ENCODE results near the gene COL5A1. TPM values are rescaled to one million over a fixed set of nuclear protein-coding genes. Genes with fewer than 3 reads are reported as not detected.

Gene COL5A1
- total RNA-seq, 4 donors from 2014 or later: 7.1 to 69.3 (median 16.1) TPM

- Histone ChIP-seq H3K9me3 (no peaks in the 10 kb centered on the region), H3K4me3 (no peak overlapping the region), H3K36me3 (no peaks in the 10 kb centered on the region), H3K27me3 (no peaks in the 10 kb centered on the region), H3K4me1 (peaks cover 13 to 34% (median 24%) of the 10 kb centered on the region in 4 donors), H3K27ac (no peak overlapping the region)
- in situ Hi-C loops (cut with MboI; ENCODE audit: low pct_ligation_motif_present in 1 of 4, low pct_unique_long_range_greater_than_20kb in 1 of 4, low sequenced_read_pairs in 3 of 4): no loop called here
- intact Hi-C loops (cut with DNase I; ENCODE audit: low total_unique reads): no loop called here
- 76 to 94% methylated on average over 3 to 10 of the region's 10 CpGs for WGBS, 2 donors (ENCODE audit: low coverage in 1 of 2)
- TF ChIP-seq POLR2AphosphoS5 (IDR thresholded peaks at IDR 0.05) (no peak), CTCF (IDR thresholded peaks at IDR 0.05) (no peak), EP300 (IDR thresholded peaks at IDR 0.05; ENCODE audit: low read depth) (no peak), POLR2A (IDR thresholded peaks at IDR 0.05) (no peak)
- no peak for DNase-seq
These were observed 9.8 kb downstream of the COL5A1 start for GRCh38 chr9:134651226-134651905.

DNA sequence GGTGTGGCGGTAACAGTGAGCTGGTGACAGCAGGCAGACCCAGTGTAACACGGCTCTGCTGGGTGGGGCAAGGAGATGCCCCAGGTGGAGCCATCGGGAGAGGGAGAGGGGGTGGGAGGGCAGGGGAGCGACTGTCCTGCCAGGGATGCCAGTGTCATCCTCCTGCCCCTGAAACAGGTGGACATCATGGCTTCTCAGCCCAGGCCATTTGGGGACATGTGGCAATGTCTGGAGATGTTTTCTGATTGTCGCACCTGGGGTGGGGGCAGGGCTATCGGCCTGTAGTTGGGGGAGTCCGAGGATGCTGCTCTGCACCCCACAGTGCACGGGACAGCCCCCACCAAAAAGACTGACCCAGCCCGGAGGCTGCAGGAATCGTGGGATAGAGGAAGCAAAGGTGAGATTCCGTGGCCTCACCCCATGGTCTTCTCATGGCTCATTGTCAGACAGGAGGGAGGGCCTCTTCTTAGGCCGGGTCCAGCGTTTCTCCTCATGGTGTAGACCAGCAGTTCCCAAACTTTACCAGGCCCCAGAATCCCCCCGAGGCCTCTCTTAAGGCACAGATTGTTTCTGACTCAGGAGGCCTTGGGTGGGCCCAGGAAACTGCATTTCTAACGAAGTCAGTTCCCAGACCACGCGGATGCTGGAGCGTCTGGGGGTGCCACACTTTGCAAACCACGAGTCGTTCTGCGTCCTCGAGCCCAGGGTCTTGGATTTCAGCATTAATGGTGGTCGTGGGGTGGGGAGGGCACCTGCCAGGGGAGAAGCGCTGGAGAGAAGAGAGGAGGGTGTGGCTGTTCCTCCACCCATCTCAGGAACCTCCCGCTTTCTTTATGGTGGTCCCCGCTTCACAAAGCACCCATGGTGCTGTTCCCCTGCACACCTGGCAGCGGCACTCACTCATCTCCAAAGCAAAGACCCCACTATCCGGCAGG is 11.0 kb downstream of the COL5A1 start:
- in situ Hi-C loops (cut with MboI; ENCODE audit: low pct_ligation_motif_present in 1 of 4, low pct_unique_long_range_greater_than_20kb in 1 of 4, low sequenced_read_pairs in 3 of 4): no loop called here
- Histone ChIP-seq H3K27me3 (no peaks in the 10 kb centered on the region), H3K4me3 (no peak overlapping the region), H3K36me3 (no peaks in the 10 kb centered on the region), H3K27ac (no peak overlapping the region), H3K9me3 (no peaks in the 10 kb centered on the region), H3K4me1 (peaks cover 5 to 22% (median 15%) of the 10 kb centered on the region in 4 donors)
- WGBS, 2 donors (ENCODE audit: low coverage in 1 of 2): 68 to 70% methylated on average over 6 to 24 of the region's 28 CpGs
- intact Hi-C loops (cut with DNase I; ENCODE audit: low total_unique reads): no loop called here
- no peak for DNase-seq
- TF ChIP-seq POLR2AphosphoS5 (IDR thresholded peaks at IDR 0.05) (no peak), CTCF (IDR thresholded peaks at IDR 0.05) (no peak), EP300 (IDR thresholded peaks at IDR 0.05; ENCODE audit: low read depth) (no peak), POLR2A (IDR thresholded peaks at IDR 0.05) (no peak)

DNA sequence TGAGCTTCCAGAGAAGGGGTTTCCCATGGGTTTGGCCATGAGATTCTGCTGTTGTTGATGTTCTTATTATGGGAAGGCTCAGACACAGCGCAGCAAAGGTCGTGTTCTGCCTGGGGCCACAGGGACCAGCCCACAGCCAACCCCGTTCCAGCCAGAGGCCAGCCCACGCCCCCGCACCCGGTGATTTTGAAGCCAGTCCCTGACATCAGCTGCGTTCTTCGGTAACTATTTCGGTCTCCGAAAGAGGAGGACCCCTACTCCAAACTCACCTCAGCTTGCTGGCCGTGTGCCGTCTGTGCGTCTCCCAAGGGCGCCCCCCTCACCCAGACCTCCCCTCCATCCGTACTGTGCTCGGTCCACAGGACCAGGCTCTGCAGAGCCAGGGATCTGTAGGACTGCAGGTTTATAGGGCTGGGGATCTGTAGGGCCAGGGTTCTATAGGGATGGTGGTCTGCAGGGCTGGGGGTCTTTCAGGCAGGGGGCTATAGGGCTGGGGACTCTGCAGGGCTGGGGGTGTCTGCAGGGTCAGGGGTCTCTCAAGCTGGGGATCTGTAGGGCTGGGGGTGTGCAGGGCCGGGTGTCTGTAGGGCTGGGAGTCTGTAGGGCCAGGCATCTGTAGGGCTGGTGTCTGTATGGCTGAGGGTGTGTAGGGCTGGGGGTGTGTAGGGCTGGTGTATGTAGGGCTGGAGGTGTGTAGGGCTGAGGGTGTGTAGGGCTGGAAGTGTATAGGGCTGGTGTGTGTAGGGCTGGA is 11.8 kb downstream of the COL5A1 start:
- in situ Hi-C loops (cut with MboI; ENCODE audit: low pct_ligation_motif_present in 1 of 4, low pct_unique_long_range_greater_than_20kb in 1 of 4, low sequenced_read_pairs in 3 of 4): no loop called here
- no peaks in the 10 kb centered on the region for H3K9me3 ChIP-seq
- no peak for DNase-seq
- TF ChIP-seq POLR2AphosphoS5 (IDR thresholded peaks at IDR 0.05) (no peak), EP300 (IDR thresholded peaks at IDR 0.05; ENCODE audit: low read depth) (no peak), POLR2A (IDR thresholded peaks at IDR 0.05) (no peak), CTCF (IDR thresholded peaks at IDR 0.05) (no peak)
- H3K4me1 ChIP-seq: peaks cover 10 to 26% (median 18%) of the 10 kb centered on the region in 4 donors
- no peak overlapping the region for H3K4me3 ChIP-seq
- no peak overlapping the region for H3K27ac ChIP-seq
- H3K36me3 ChIP-seq: no peaks in the 10 kb centered on the region
- 73% methylated on average over 16 of the region's 17 CpGs; no CpG with 5 or more reads in 1 of the 2 donors for WGBS, 2 donors (ENCODE audit: low coverage in 1 of 2)
- intact Hi-C loops (cut with DNase I; ENCODE audit: low total_unique reads): no loop called here
- no peaks in the 10 kb centered on the region for H3K27me3 ChIP-seq

DNA sequence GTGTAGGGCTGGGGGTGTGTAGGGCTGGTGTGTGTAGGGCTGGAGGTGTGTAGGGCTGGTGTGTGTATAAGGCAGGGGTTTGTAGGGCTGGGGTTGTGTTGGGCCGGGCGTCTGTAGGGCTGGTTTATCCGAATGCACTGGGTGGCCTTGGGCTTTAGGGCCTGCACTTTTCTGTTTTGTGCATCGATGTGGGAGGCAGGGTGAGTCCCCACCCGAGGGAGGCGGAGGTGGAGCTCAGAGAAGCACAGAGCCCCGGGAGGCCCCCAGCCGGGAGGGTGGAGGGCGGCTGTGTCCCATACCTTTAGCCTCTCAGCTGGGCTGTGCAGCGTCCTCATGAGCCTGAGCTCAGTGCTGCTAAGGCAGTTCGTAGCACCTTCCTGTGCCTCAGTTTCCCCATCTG is 13.5 kb downstream of the COL5A1 start:
- in situ Hi-C loops (cut with MboI; ENCODE audit: low pct_ligation_motif_present in 1 of 4, low pct_unique_long_range_greater_than_20kb in 1 of 4, low sequenced_read_pairs in 3 of 4): no loop called here
- no peak for DNase-seq

More for the DNA sequence above, 13.5 kb downstream of the COL5A1 start:
- Histone ChIP-seq H3K27me3 (no peaks in the 10 kb centered on the region), H3K9me3 (no peaks in the 10 kb centered on the region), H3K36me3 (no peaks in the 10 kb centered on the region), H3K4me1 (peaks cover 17 to 32% (median 19%) of the 10 kb centered on the region in 4 donors), H3K4me3 (no peak overlapping the region), H3K27ac (no peak overlapping the region)
- no peak for TF ChIP-seq POLR2A (IDR thresholded peaks at IDR 0.05)
- TF ChIP-seq CTCF (IDR thresholded peaks at IDR 0.05): no peak
- no peak for TF ChIP-seq POLR2AphosphoS5 (IDR thresholded peaks at IDR 0.05)
- TF ChIP-seq EP300 (IDR thresholded peaks at IDR 0.05; ENCODE audit: low read depth): no peak
- intact Hi-C loops (cut with DNase I; ENCODE audit: low total_unique reads): no loop called here
- WGBS, 2 donors (ENCODE audit: low coverage in 1 of 2): 60% methylated on average over 10 of the region's 11 CpGs; no CpG with 5 or more reads in 1 of the 2 donors
